HUES6 (cell line): Measurements from ENCODE around the gene ZSCAN12.
"Not testable (repeated sequence)": the region's sequence is repeated elsewhere in the genome, so short reads cannot be mapped to it uniquely, and the experiment has no call there.

Experiments
- H3K27ac ChIP-seq: 2 replicates; pipeline ENCODE4 v1.7.0; 2013; ENCODE audit warnings: low read depth, mild to moderate bottlenecking, low read length, inconsistent platforms
- H3K27me3 ChIP-seq: 2 replicates; pipeline ENCODE4 v1.6.1; 2013; ENCODE audit warnings: low read length; ENCODE audit not compliant: control insufficient read depth, insufficient read depth
- H3K36me3 ChIP-seq: 2 replicates; pipeline ENCODE4 v1.6.1; 2013; ENCODE audit warnings: low read length; ENCODE audit not compliant: control insufficient read depth, insufficient read depth
- H3K4me1 ChIP-seq: 2 replicates; pipeline ENCODE4 v1.6.1; 2013; ENCODE audit warnings: low read length; ENCODE audit not compliant: control insufficient read depth, insufficient read depth
- H3K4me3 ChIP-seq: 2 replicates; pipeline ENCODE4 v1.5.1; 2013; ENCODE audit warnings: low read depth, low read length
- H3K9ac ChIP-seq: one replicate; pipeline ENCODE4 v1.6.1; 2013; ENCODE audit warnings: mild to moderate bottlenecking, low read length
- H3K9me3 ChIP-seq: 2 replicates; pipeline ENCODE4 v1.6.1; 2013; ENCODE audit warnings: low read depth, low read length; ENCODE audit not compliant: control insufficient read depth, insufficient read depth

The ZSCAN12 gene

DNA sequence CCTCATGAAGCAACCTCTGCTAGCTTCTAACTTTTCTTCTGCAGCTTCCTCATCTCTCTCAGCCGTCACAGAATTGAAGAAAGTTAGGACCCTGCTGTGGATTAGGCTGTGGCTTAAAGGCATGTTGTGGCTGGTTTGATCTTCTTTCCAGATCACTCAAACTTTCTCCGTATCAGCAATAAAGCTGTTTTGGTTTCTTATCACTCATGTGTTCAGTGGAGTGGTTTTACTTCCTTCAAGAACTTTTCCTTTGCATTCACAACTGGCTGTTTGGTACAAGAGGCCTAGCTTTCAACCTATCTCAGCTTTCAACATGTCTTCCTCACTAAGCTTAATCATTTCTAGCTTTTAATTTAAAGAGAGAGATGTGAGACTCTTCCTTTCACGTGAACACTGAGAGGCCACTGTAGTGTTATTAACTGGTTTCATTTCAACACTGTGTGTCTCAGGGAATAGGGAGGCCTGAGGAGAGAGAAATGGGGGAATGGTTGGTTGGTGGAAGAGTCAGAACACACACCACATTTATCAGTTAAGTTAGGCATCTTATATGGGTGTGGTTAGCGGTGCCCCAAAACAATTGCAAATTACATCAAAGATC, 26.5 kb upstream of the ZSCAN12 start:
- Histone ChIP-seq H3K27ac (no peak overlapping the region), H3K9ac (no peak overlapping the region), H3K27me3 (no peaks in the 10 kb centered on the region), H3K9me3 (no peaks in the 10 kb centered on the region), H3K4me3 (no peak overlapping the region), H3K36me3 (peaks cover 55% of the 10 kb centered on the region), H3K4me1 (no peaks in the 10 kb centered on the region)

DNA sequence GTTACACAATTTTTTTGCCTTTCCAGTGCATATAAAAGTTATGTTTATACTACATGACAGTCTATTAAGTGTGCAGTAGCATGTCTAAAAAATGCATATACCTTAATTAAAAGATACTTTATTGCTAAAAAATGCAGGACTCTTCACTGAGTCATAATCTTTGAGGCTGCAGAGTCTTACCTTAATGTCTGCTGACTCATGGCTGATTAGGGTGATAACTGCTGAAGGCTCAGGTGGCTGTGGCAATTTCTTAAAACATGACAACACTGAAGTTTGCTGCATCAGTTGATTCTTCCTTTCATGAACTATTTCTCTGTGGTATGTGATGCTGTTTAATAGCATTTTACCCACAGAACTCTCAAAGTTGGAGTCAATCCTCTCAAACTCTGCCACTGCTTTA, 24.6 kb upstream of the ZSCAN12 start:
- Histone ChIP-seq H3K9ac (no peak overlapping the region), H3K27ac (no peak overlapping the region), H3K27me3 (no peaks in the 10 kb centered on the region), H3K36me3 (peaks cover 58% of the 10 kb centered on the region), H3K9me3 (no peaks in the 10 kb centered on the region), H3K4me3 (no peak overlapping the region), H3K4me1 (no peaks in the 10 kb centered on the region)

DNA sequence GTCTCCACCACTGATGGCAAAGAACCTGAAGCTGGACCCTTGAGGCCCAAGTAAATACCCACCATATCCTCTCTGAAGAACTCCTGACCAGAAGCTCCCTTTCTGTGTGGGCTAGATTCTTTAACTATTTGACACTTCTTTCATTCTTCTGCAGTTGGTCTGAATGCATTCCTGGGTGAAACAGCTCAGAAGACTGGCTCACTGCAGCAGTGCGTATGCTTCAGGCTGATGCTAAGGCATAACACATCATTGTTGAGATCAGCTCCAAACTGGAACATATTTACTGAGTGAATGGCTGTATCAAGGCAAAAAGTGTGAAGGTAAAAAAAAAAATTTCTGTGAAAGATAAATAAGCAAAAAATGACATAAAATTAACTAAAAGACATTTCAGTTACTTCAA, 24.0 kb upstream of the ZSCAN12 start:
- H3K27ac ChIP-seq, result no peak overlapping the region

DNA sequence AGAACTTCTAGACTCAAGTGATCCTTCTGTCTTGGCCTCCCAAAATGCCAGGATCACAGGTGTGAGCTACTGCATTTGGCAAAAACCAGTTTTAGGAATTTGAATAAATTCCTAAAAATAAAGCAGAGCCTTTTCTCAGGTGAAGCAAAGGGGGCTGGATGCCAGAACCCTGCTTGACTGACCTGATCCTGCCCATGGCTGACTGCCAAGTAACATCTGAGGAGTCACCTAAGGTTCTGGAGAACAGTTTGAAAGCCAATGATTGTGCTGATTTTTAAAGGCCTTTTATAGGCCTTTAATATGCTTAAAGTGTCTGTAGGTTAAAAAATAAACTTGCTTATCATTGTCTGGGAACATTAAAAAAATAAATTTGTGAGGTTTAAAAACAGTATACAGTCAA, 14.1 kb upstream of the ZSCAN12 start:
- Histone ChIP-seq H3K9ac (no peak overlapping the region), H3K27me3 (no peaks in the 10 kb centered on the region), H3K27ac (no peak overlapping the region), H3K4me3 (no peak overlapping the region), H3K9me3 (no peaks in the 10 kb centered on the region), H3K36me3 (no peaks in the 10 kb centered on the region), H3K4me1 (no peaks in the 10 kb centered on the region)

More for the DNA sequence above, 24.0 kb upstream of the ZSCAN12 start:
- no peak overlapping the region for H3K9ac ChIP-seq
- H3K4me1 ChIP-seq, result no peaks in the 10 kb centered on the region
- no peaks in the 10 kb centered on the region for H3K27me3 ChIP-seq
- H3K36me3 ChIP-seq, result peaks cover 58% of the 10 kb centered on the region
- no peaks in the 10 kb centered on the region for H3K9me3 ChIP-seq
- H3K4me3 ChIP-seq, result no peak overlapping the region

DNA sequence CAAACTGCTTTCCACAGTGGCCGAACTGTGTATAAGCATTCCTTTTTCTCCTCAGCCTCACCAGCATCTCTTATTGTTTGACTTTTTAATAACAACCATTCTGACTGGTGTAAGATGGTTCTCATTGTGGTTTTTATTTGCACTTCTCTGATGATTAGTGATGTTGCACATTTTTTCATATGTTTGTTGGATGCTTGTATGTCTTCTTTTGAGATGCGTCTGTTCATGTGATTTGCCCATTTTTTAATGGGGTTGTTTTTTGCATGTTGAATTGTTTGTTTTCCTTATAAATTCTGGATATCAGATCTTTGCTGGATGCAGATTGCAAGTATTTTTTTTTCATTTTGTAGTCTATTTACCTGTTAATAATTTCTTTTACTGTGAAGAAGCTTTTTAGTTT, 11.2 kb upstream of the ZSCAN12 start:
- Histone ChIP-seq H3K27ac (no peak overlapping the region), H3K9ac (no peak overlapping the region), H3K4me1 (no peaks in the 10 kb centered on the region), H3K4me3 (no peak overlapping the region), H3K9me3 (no peaks in the 10 kb centered on the region), H3K36me3 (no peaks in the 10 kb centered on the region), H3K27me3 (no peaks in the 10 kb centered on the region)

DNA sequence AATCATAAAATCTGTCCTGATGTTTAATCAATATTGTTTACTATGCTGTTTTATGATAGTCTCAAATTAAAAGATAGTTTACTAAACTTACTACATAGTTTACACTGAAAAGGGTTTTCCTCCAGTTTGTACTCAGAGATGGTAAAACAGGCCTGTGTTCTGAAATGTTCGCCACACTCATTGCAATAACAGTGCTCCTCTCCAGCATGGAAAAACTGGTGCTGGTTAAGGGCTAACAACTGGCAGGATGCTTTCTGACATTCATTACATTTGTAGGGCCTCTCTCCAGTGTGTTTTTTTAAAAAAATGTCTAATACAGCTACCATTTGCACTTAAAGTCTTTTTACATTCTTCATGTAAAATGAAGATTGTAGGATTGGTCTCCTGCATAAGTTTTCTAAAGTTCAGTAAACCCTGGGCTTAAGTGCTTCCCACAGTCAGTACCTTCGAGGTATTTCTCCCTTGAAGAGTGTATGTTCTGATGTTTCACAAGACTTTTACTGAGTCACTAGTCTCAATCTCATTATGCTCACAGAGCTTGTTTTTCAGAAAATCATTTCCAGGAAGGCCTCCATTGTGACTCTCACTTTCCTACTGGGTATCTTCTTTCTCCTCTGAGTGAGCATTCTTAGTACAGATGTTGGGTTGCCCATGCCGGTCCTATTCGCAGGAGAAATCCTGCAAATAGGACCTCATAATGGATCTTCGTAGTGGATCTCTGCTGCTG, 8.7 kb upstream of the ZSCAN12 start:
- Histone ChIP-seq H3K4me1 (no peaks in the 10 kb centered on the region), H3K27me3 (no peaks in the 10 kb centered on the region), H3K36me3 (no peaks in the 10 kb centered on the region), H3K4me3 (no peak overlapping the region), H3K27ac (no peak overlapping the region), H3K9ac (no peak overlapping the region), H3K9me3 (no peaks in the 10 kb centered on the region)

DNA sequence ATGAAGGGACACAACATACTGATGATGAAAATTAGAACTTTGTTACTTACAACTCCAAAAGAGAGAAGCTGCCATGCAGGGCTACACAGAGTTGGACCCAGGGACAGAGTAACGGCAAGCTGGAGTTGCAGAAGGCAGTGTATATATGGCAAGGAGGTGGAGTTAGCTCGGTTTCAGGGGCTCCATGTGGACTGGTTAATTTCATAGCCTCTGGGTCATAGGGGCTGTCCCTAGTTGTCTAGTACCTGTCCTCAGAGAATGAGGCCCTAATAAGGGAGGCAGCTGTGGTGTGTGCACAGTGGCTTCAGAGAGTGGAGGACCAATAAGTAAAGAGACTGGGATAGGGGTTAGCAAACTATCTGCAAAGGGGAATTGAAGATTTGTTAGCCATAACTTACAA, 7.9 kb upstream of the ZSCAN12 start:
- Histone ChIP-seq H3K9me3 (no peaks in the 10 kb centered on the region), H3K9ac (no peak overlapping the region), H3K27me3 (peaks cover 3% of the 10 kb centered on the region; the same call in 1 of the 2 replicates), H3K36me3 (no peaks in the 10 kb centered on the region), H3K27ac (no peak overlapping the region), H3K4me3 (no peak overlapping the region), H3K4me1 (no peaks in the 10 kb centered on the region)

DNA sequence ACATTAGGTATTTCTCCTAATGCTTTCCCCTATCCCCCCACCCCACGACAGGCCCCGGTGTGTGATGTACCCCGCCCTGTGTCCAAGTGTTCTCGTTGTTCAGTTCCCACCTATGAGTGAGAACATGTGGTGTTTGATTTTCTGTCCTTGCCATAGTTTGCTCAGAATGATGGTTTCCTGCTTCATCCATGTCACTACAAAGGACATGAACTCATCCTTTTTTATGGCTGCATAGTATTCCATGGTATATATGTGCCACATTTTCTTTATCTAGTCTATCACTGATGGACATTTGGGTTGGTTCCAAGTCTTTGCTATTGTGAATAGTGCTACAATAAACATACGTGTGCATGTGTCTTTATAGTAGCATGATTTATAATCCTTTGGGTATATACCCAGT, 4.4 kb upstream of the ZSCAN12 start:
- not testable (repeated sequence) for H3K36me3 ChIP-seq, H3K9ac ChIP-seq, H3K4me3 ChIP-seq, H3K9me3 ChIP-seq, H3K27ac ChIP-seq, H3K4me1 ChIP-seq
- H3K27me3 ChIP-seq, result peaks cover 20% of the 10 kb centered on the region

DNA sequence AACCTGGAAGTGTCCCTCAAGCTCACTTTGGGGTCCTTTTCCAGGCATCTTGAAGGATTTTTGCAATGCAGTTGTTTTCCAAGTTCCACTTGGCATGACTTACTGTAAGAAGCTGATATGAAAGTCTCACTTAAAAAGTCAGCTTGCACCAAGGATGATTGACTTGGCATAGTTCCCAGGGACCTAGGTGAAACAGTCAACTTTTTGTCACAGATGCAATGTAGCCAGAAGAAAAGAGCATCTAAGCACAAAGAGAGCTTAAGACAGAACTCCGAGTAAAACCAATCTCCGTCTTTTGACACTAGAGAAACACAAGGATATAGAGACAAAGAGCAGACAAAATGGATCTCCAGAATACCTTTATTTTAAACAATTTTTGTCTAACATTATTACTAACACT, 2.6 kb upstream of the ZSCAN12 start:
- H3K9me3 ChIP-seq, result no peaks in the 10 kb centered on the region
- H3K4me1 ChIP-seq, result peaks cover 14% of the 10 kb centered on the region
- no peak overlapping the region for H3K4me3 ChIP-seq
- H3K27ac ChIP-seq, result no peak overlapping the region
- H3K27me3 ChIP-seq, result peaks cover 20% of the 10 kb centered on the region
- peaks cover 12% of the 10 kb centered on the region for H3K36me3 ChIP-seq
- no peak overlapping the region for H3K9ac ChIP-seq

DNA sequence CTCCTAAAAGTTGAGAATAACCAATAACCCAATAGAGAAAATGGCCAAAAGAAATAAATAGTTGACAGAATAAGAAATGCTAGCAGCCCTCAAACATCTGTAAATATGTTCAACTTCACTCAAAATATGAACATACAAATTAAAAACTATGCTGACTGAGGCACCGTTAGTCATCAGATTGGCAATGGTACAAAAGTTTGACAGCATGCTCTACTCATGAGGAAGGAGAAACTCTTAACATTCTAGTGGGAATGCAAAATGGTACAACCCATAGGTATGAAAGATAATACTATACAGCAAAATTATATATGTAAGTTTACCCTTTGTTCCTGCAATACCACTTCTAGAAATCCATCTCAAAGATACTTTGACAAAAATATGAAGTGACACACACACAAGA, 1.6 kb upstream of the ZSCAN12 start:
- Histone ChIP-seq H3K27ac (no peak overlapping the region), H3K9ac (no peak overlapping the region), H3K4me3 (no peak overlapping the region), H3K36me3 (peaks cover 22% of the 10 kb centered on the region), H3K4me1 (peaks cover 18% of the 10 kb centered on the region), H3K27me3 (peaks cover 20% of the 10 kb centered on the region), H3K9me3 (no peaks in the 10 kb centered on the region)

DNA sequence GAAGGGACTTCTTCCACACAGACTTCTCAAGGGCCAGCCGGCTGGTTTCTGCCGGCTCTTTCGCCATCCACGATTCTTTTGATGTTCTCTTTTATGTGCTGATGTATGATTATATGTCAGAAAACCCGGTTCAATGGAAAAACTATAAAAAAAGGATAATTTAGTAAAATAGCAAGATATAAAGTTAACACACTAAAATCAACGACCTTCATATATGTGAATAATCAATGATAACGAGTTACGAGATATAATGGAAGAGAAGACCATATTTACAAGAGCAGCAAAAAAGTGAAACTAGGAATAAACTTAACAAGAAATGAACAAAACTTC, 540 bp upstream of the ZSCAN12 start:
- Histone ChIP-seq H3K36me3 (peaks cover 27% of the 10 kb centered on the region), H3K27me3 (peaks cover 20% of the 10 kb centered on the region), H3K9me3 (no peaks in the 10 kb centered on the region), H3K4me1 (peaks cover 18% of the 10 kb centered on the region), H3K4me3 (peak overlapping the region; percentile 94), H3K27ac (peak overlapping the region; percentile 90; the same call in 1 of the 2 replicates), H3K9ac (peak overlapping the region; percentile 99)
